Measurements from ENCODE around the gene LRRC7. TPM values are rescaled to one million over a fixed set of nuclear protein-coding genes. Genes with fewer than 3 reads are reported as not detected.
"Not testable (repeated sequence)": the region's sequence is repeated elsewhere in the genome, so short reads cannot be mapped to it uniquely, and the experiment has no call there.

Gene LRRC7
- total RNA-seq, 2 experiments from 2014 or later = 0.14 to 0.20 TPM

DNA sequence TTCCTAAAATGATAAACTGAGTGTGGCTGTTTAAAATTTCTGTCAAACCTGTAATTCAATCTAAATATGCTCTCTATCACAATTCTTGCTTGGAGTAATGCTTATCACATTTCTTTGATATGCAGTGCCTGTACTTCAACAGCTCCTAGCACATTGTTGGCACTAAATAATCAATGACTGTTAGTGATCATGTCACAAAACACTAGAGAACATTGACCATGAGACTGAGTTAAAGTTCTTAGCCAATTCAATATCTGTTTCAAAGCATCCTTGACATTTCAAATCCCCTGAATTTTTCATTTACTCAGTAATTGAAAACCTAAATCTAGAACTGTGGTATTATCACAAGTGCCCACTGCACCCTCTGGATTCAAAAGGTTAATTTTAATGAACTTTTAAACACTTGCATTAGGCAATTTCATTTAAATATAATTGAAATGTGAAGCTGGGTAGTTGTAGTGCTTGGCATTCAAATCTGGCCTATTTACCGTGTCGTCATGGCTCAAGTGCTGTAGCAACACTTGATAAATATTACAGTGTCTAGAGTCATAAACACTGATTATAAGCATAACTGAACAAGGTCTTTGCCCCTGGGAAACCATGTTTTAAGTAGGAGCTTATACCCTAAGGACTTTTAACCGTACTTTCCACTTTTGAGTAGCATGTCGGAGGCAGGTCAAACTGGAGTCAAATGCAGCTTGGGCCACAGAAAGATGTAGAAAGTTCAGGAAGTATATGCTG, 143.6 kb downstream of the LRRC7 start:
- H3K27ac ChIP-seq (ENCODE audit: low read depth in 1 of 2, low read length in 2 of 2) = no peak overlapping the region
- H3K27me3 ChIP-seq (ENCODE audit: control insufficient read depth in 1 of 2, insufficient read depth in 2 of 2, low read length in 2 of 2) = no peaks in the 10 kb centered on the region
- no peak overlapping the region for H3K4me3 Mint-ChIP-seq
- intact Hi-C loops (cut with DNase I, micrococcal nuclease) = no loop called here
- H3K4me1 ChIP-seq (ENCODE audit: insufficient read depth, low read length) = no peaks in the 10 kb centered on the region
- H3K36me3 Mint-ChIP-seq (ENCODE audit: low read depth) = no peaks in the 10 kb centered on the region
- POLR2A ChIA-PET = no interaction called here
- no peak overlapping the region for H3K4me3 ChIP-seq (ENCODE audit: low read length)
- CTCF ChIA-PET = no interaction called here
- no peak for DNase-seq
- no peaks in the 10 kb centered on the region for H3K36me3 ChIP-seq (ENCODE audit: insufficient read depth, low read length)
- no peak overlapping the region for H3K27ac Mint-ChIP-seq
- peaks cover 0 to 4% of the 10 kb centered on the region in 2 experiments for H3K9me3 ChIP-seq (ENCODE audit: control insufficient read depth in 1 of 2, insufficient read depth in 1 of 2, low read length in 2 of 2)
- H3K27me3 Mint-ChIP-seq = no peaks in the 10 kb centered on the region
- no peak for ATAC-seq (ENCODE audit: poor library complexity)
- no peaks in the 10 kb centered on the region for H3K4me1 Mint-ChIP-seq (ENCODE audit: low read depth)
- TF ChIP-seq, protein P1, sequence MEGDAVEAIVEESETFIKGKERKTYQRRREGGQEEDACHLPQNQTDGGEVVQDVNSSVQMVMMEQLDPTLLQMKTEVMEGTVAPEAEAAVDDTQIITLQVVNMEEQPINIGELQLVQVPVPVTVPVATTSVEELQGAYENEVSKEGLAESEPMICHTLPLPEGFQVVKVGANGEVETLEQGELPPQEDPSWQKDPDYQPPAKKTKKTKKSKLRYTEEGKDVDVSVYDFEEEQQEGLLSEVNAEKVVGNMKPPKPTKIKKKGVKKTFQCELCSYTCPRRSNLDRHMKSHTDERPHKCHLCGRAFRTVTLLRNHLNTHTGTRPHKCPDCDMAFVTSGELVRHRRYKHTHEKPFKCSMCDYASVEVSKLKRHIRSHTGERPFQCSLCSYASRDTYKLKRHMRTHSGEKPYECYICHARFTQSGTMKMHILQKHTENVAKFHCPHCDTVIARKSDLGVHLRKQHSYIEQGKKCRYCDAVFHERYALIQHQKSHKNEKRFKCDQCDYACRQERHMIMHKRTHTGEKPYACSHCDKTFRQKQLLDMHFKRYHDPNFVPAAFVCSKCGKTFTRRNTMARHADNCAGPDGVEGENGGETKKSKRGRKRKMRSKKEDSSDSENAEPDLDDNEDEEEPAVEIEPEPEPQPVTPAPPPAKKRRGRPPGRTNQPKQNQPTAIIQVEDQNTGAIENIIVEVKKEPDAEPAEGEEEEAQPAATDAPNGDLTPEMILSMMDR (IDR thresholded peaks at IDR 0.05) = no peak
- no peaks in the 10 kb centered on the region for H3K9me3 Mint-ChIP-seq

GRCh38 chr1:69717834-69718233, 150.1 kb downstream of the LRRC7 start:
- CTCF ChIA-PET = interaction anchor here (0.6 kb wide), 1 partner anchor 45 kb away, joined by 3 read pairs; no protein-coding TSS in a partner anchor
- H3K9me3 Mint-ChIP-seq; POLR2A ChIA-PET; H3K9me3 ChIP-seq (ENCODE audit: control insufficient read depth in 1 of 2, insufficient read depth in 1 of 2, low read length in 2 of 2); H3K27ac Mint-ChIP-seq; H3K36me3 Mint-ChIP-seq (ENCODE audit: low read depth); ATAC-seq (ENCODE audit: poor library complexity); H3K36me3 ChIP-seq (ENCODE audit: insufficient read depth, low read length); H3K4me1 ChIP-seq (ENCODE audit: insufficient read depth, low read length); H3K27ac ChIP-seq (ENCODE audit: low read depth in 1 of 2, low read length in 2 of 2); H3K4me3 ChIP-seq (ENCODE audit: low read length); intact Hi-C loops (cut with DNase I, micrococcal nuclease); H3K4me1 Mint-ChIP-seq (ENCODE audit: low read depth); DNase-seq; H3K27me3 ChIP-seq (ENCODE audit: control insufficient read depth in 1 of 2, insufficient read depth in 2 of 2, low read length in 2 of 2); H3K4me3 Mint-ChIP-seq; H3K27me3 Mint-ChIP-seq: not testable (repeated sequence)
- TF ChIP-seq, protein P1 (IDR thresholded peaks at IDR 0.05) = peak; percentile 27

DNA sequence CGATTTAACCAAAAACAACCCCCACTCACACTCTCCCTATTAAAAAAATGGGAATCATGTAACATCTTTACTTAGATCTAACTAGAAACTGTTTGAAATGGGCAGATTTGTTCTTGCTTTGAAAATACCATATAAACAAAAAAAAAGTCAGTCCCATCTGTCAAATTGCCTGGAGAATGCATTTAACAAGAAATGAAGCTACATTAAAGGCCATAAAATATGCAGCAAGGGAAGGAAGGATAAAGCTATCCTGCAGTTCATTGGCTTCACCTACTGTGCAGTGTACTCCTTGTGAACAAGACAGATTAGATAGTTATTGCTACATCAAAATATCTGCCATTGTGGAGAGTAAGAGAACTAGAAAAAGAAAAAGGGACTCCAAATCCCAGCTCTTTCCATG, 160.5 kb downstream of the LRRC7 start:
- TF ChIP-seq, protein P1 (IDR thresholded peaks at IDR 0.05) = no peak
- POLR2A ChIA-PET = no interaction called here
- H3K27me3 ChIP-seq (ENCODE audit: control insufficient read depth in 1 of 2, insufficient read depth in 2 of 2, low read length in 2 of 2) = no peaks in the 10 kb centered on the region
- Mint-ChIP-seq H3K4me1 (ENCODE audit: low read depth) (no peaks in the 10 kb centered on the region), H3K9me3 (peaks cover 3% of the 10 kb centered on the region), H3K27me3 (no peaks in the 10 kb centered on the region), H3K36me3 (ENCODE audit: low read depth) (no peaks in the 10 kb centered on the region), H3K4me3 (no peak overlapping the region), H3K27ac (no peak overlapping the region)
- H3K4me1 ChIP-seq (ENCODE audit: insufficient read depth, low read length) = no peaks in the 10 kb centered on the region
- DNase-seq (no peak), ATAC-seq (ENCODE audit: poor library complexity) (no peak)
- CTCF ChIA-PET = no interaction called here
- no peak overlapping the region for H3K27ac ChIP-seq (ENCODE audit: low read depth in 1 of 2, low read length in 2 of 2)
- H3K36me3 ChIP-seq (ENCODE audit: insufficient read depth, low read length) = no peaks in the 10 kb centered on the region
- intact Hi-C loops (cut with DNase I, micrococcal nuclease) = no loop called here
- no peak overlapping the region for H3K4me3 ChIP-seq (ENCODE audit: low read length)
- peaks cover 0 to 7% of the 10 kb centered on the region in 2 experiments for H3K9me3 ChIP-seq (ENCODE audit: control insufficient read depth in 1 of 2, insufficient read depth in 1 of 2, low read length in 2 of 2)

Data from CD4-positive, alpha-beta T cell (primary cell).